A549 (cell line): ENCODE data around the gene CORO2B. TPM values are rescaled to one million over a fixed set of nuclear protein-coding genes. Genes with fewer than 3 reads are reported as not detected.

ENCODE experiments used
- ATAC-seq, 2 experiments: fragments of 200-7000 bp in 1 of 2; fragments of >200 bp in 1 of 2; cut with Nextera tagmentation in 1 of 2; cut with Tn5 transposase in 1 of 2; 3 replicates each; pipeline versions ENCODE4 v1.8.0 to v1.9.1; 2018 to 2020; ENCODE audit warnings: mild to moderate bottlenecking in 1 of 2, moderate library complexity in 1 of 2
- CTCF ChIA-PET: fragments of 300-600 bp; sonication (Branson Sonifier 250); formaldehyde crosslinking; extraction: SDS; loops from one replicate; lab custom pipeline; 2021; ENCODE audit warnings: antibody characterized with exemption, inconsistent platforms; lab: Yijun Ruan, JAX
- POLR2A ChIA-PET: fragments of 350-600 bp; formaldehyde crosslinking; extraction: SDS; loops from one replicate; lab custom pipeline; 2021; ENCODE audit warnings: antibody characterized with exemption, inconsistent platforms; lab: Yijun Ruan, JAX
- DNase-seq, 2 experiments: peaks; one replicate each; pipeline versions ENCODE4 v3.0.0 to v3.0.0-alpha.2; 2011 to 2016; ENCODE audit warnings: low read depth in 1 of 2, low spot score in 1 of 2
- FAIRE-seq: peaks from 2 replicates; lab custom pipeline; 2011; peaks lifted over from hg19 to GRCh38; lab: Jason Lieb, UNC
- H3K27ac ChIP-seq, 2 experiments: fragments of >200 bp; sonication (Bioruptor Twin); formaldehyde crosslinking; 3 replicates each; pipeline ENCODE4 v1.5.1; 2016 to 2017
- H3K4me1 ChIP-seq: fragments of >200 bp; sonication (Bioruptor Twin); formaldehyde crosslinking; 3 replicates; pipeline ENCODE4 v1.6.1; 2016
- H3K4me2 ChIP-seq: fragments of >200 bp; sonication (Bioruptor Twin); formaldehyde crosslinking; 3 replicates; pipeline ENCODE4 v1.6.1; 2016
- H3K4me3 ChIP-seq: fragments of >200 bp; sonication (Bioruptor Twin); formaldehyde crosslinking; 3 replicates; pipeline ENCODE4 v1.5.1; 2016
- H3K9me3 ChIP-seq: fragments of >200 bp; sonication (Bioruptor Twin); formaldehyde crosslinking; 3 replicates; pipeline ENCODE4 v1.6.1; 2016
- CBX8 ChIP-seq: fragments of 200-600 bp; sonication (generic); IDR thresholded peaks from 2 replicates; pipeline ENCODE4 v1.6.1; 2016
- CHD2 ChIP-seq: fragments of 150-350 bp; IDR thresholded peaks from 2 replicates; pipeline ENCODE4 v1.6.1; 2014; ENCODE audit warnings: low read length; ENCODE audit not compliant: partially characterized antibody
- CTCF ChIP-seq: fragments of >200 bp; sonication (Bioruptor Twin); formaldehyde crosslinking; IDR thresholded peaks from 3 replicates; pipeline ENCODE4 v1.5.1; 2016
- EHF ChIP-seq: fragments of 250-450 bp; sonication (Bioruptor Pico); IDR thresholded peaks from 2 replicates; pipeline ENCODE4 v1.5.0; 2020; ENCODE audit warnings: mild to moderate bottlenecking
- ELK1 ChIP-seq: fragments of 150-350 bp; IDR thresholded peaks from 2 replicates; pipeline ENCODE4 v1.6.1; 2014; ENCODE audit warnings: low read depth, mild to moderate bottlenecking, low read length
- ESRRA ChIP-seq: fragments of 150-350 bp; IDR thresholded peaks from 2 replicates; pipeline ENCODE4 v1.6.1; 2014; ENCODE audit warnings: mild to moderate bottlenecking, low read length, borderline replicate concordance
- FOSL2 ChIP-seq, 2 experiments: fragments of 450-650 bp in 1 of 2; fragments of >200 bp in 1 of 2; sonication (Bioruptor Twin) in 1 of 2; formaldehyde crosslinking; IDR thresholded peaks; 2 replicates each; pipeline versions ENCODE4 v1.5.0 to v1.6.1; 2016 to 2020; ENCODE audit warnings: mild to moderate bottlenecking in 1 of 2, moderate library complexity in 1 of 2
- GATA3 ChIP-seq: IDR thresholded peaks from 2 replicates; pipeline ENCODE4 v1.6.1; 2012; ENCODE audit warnings: borderline replicate concordance
- HEYL ChIP-seq: fragments of 250-450 bp; sonication (Bioruptor Pico); IDR thresholded peaks from 2 replicates; pipeline ENCODE4 v1.8.0; 2021; ENCODE audit warnings: mild to moderate bottlenecking, moderate library complexity
- HMGXB4 ChIP-seq: fragments of 250-450 bp; sonication (Bioruptor Pico); IDR thresholded peaks from 2 replicates; pipeline ENCODE4 v1.5.0; 2021; ENCODE audit warnings: mild to moderate bottlenecking, moderate library complexity, borderline replicate concordance
- HOXB13 ChIP-seq: fragments of 250-450 bp; sonication (Bioruptor Pico); IDR thresholded peaks from 2 replicates; pipeline ENCODE4 v1.5.0; 2020; ENCODE audit warnings: low read depth, mild to moderate bottlenecking, moderate library complexity
- HOXB5 ChIP-seq: fragments of 250-450 bp; sonication (Bioruptor Pico); IDR thresholded peaks from 2 replicates; pipeline ENCODE4 v1.5.0; 2020; ENCODE audit warnings: mild to moderate bottlenecking, moderate library complexity
- JUN ChIP-seq, 2 experiments: fragments of >200 bp; sonication (Bioruptor Twin); formaldehyde crosslinking; IDR thresholded peaks; 2 replicates in 1 of 2; 3 replicates in 1 of 2; pipeline ENCODE4 v1.6.1; 2016 to 2017
- JUNB ChIP-seq: fragments of >200 bp; sonication (Bioruptor Twin); formaldehyde crosslinking; IDR thresholded peaks from 2 replicates; pipeline ENCODE4 v1.6.1; 2016
- MAFK ChIP-seq: fragments of 450-650 bp; IDR thresholded peaks from 2 replicates; pipeline ENCODE4 v1.6.1; 2014; ENCODE audit not compliant: partially characterized antibody
- MYC ChIP-seq: IDR thresholded peaks from 2 replicates; pipeline ENCODE4 v1.6.1; 2012; ENCODE audit warnings: mild to moderate bottlenecking, inconsistent platforms, low read length, improper control_type of control experiment, borderline replicate concordance
- NFE2L2 ChIP-seq: fragments of 150-350 bp; conservative IDR thresholded peaks from 2 replicates; pipeline ENCODE4 v1.6.1; 2014; ENCODE audit warnings: low read length
- PHF8 ChIP-seq: fragments of 200-600 bp; sonication (generic); IDR thresholded peaks from 2 replicates; pipeline ENCODE4 v1.6.1; 2016; ENCODE audit warnings: low read depth, mild to moderate bottlenecking, antibody characterized with exemption, moderate library complexity, borderline replicate concordance
- POLR2AphosphoS2 ChIP-seq: conservative IDR thresholded peaks from 2 replicates; pipeline ENCODE4 v1.6.1; 2012; ENCODE audit warnings: low read length, improper control_type of control experiment, inconsistent platforms
- RAD21 ChIP-seq, 2 experiments: fragments of >200 bp in 1 of 2; sonication (Bioruptor Twin) in 1 of 2; formaldehyde crosslinking in 1 of 2; IDR thresholded peaks in 1 of 2; conservative IDR thresholded peaks in 1 of 2; 2 replicates in 1 of 2; 3 replicates in 1 of 2; pipeline ENCODE4 v1.6.1; 2012 to 2018; ENCODE audit warnings: inconsistent platforms in 1 of 2
- RARB ChIP-seq: fragments of 250-450 bp; sonication (Bioruptor Pico); IDR thresholded peaks from 2 replicates; pipeline ENCODE4 v1.8.0; 2021; ENCODE audit warnings: mild to moderate bottlenecking, moderate library complexity
- SMC3 ChIP-seq: fragments of >200 bp; sonication (Bioruptor Twin); formaldehyde crosslinking; IDR thresholded peaks from 3 replicates; pipeline ENCODE4 v1.6.1; 2018; ENCODE audit warnings: inconsistent platforms
- TP53 ChIP-seq: fragments of 250-450 bp; sonication (Bioruptor Pico); IDR thresholded peaks from 2 replicates; pipeline ENCODE4 v1.5.0; 2021; ENCODE audit warnings: mild to moderate bottlenecking, moderate library complexity
- ZC3H11A ChIP-seq: fragments of 450-650 bp; IDR thresholded peaks from 2 replicates; pipeline ENCODE4 v1.6.1; 2014; ENCODE audit warnings: antibody characterized with exemption, mild to moderate bottlenecking
- WGBS: methylation state at CpG from one replicate; pipeline ENCODE4 v1.1.6; 2017; ENCODE audit errors: missing lambda C conversion rate; 5-methylcytosine and 5-hydroxymethylcytosine counted together
- polyA plus RNA-seq, 4 experiments: library from polyadenylated mRNA; depleted of rRNA in 3 of 4; stranded (reverse); fragments of >200 nt; fragmentation: RNase III in 1 of 4; extraction: RNeasy Plus Mini Kit Qiagen cat#74134 plus additional on column Dnase treatment in 1 of 4; gene quantifications; 2 replicates in 3 of 4; 3 replicates in 1 of 4; pipeline ENCODE4 v1.2.3, GENCODE V29; 2011 to 2017

CORO2B gene
- polyA plus RNA-seq, 2 of the 4 experiments (the other 2 are of a cell fraction), result 2.0 to 2.3 TPM

- TF ChIP-seq CTCF (peak; percentile 65), NFE2L2 (no peak), CBX8 (no peak), SMC3 (peak; percentile 87), JUNB (no peak), MYC (no peak), HOXB13 (CRISPR knock-in tag) (no peak)
These were observed 151.7 kb downstream of the CORO2B start (continued) for GRCh38 chr15:68730471-68730919.

- Histone ChIP-seq H3K4me1 (no peaks in the 10 kb centered on the region), H3K9me3 (no peaks in the 10 kb centered on the region), H3K4me3 (no peak overlapping the region), H3K27ac (no peak overlapping the region), H3K4me2 (no peak overlapping the region)
- ChIA-PET POLR2A (no interaction called here), CTCF (interaction anchor here (0.6 to 4.0 kb wide), 25 partner anchors 9 to 1147 kb away, joined by 3 to 74 read pairs (median 5); no protein-coding TSS in a partner anchor)
- ATAC-seq (no peak), DNase-seq (no peak), FAIRE-seq (no peak)
- TF ChIP-seq CHD2 (no peak), PHF8 (no peak), POLR2AphosphoS2 (no peak), RAD21 (conservative IDR thresholded peaks at IDR 0.05 in 1 of 2, IDR thresholded peaks at IDR 0.05 in 1 of 2) (no peak), TP53 (CRISPR knock-in tag) (no peak), ZC3H11A (no peak), ELK1 (no peak), EHF (CRISPR knock-in tag) (no peak), JUN (IDR thresholded peaks at IDR 0.05) (no peak)
- WGBS, result 56% methylated on average over 15 of the region's 15 CpGs
These were observed 152.4 kb downstream of the CORO2B start for GRCh38 chr15:68730976-68731897.

GRCh38 chr15:68732451-68732850 lies 153.7 kb downstream of the CORO2B start:
- DNase-seq (no peak), FAIRE-seq (no peak)
- Histone ChIP-seq H3K4me3 (no peak overlapping the region), H3K9me3 (no peaks in the 10 kb centered on the region)
- TF ChIP-seq MAFK (no peak), SMC3 (no peak), RARB (CRISPR knock-in tag) (no peak), RAD21 (conservative IDR thresholded peaks at IDR 0.05 in 1 of 2, IDR thresholded peaks at IDR 0.05 in 1 of 2) (no peak), ESRRA (no peak), HMGXB4 (CRISPR knock-in tag) (no peak), HOXB5 (CRISPR knock-in tag) (no peak), GATA3 (no peak), FOSL2 (IDR thresholded peaks at IDR 0.05) (no peak), FOSL2 (CRISPR knock-in tag; IDR thresholded peaks at IDR 0.05) (no peak), HEYL (CRISPR knock-in tag) (no peak), ELK1 (no peak), PHF8 (no peak)
- TF ChIP-seq, all 56 proteins: peak for 0
- no peak overlapping the region for H3K4me2 ChIP-seq
- POLR2A ChIA-PET, result no interaction called here
- no peak for ATAC-seq
- CTCF ChIA-PET, result interaction anchor here (1.2 to 4.0 kb wide), 7 partner anchors 8 to 192 kb away, joined by 3 to 74 read pairs (median 6); no protein-coding TSS in a partner anchor
- H3K27ac ChIP-seq, result no peak overlapping the region
- 81% methylated on average over 2 of the region's 2 CpGs for WGBS
- H3K4me1 ChIP-seq, result no peaks in the 10 kb centered on the region
